Neural cell (in vitro differentiated cells): ENCODE data around the gene SLC4A1. TPM values are rescaled to one million over a fixed set of nuclear protein-coding genes. Genes with fewer than 3 reads are reported as not detected.

Source experiments
- H2AFZ ChIP-seq: fragments of 200-600, 300-800 bp; sonication (generic), shearing (Covaris generic); 2 replicates; pipeline ENCODE4 v1.6.0; 2014; ENCODE audit warnings: low read depth, mild to moderate bottlenecking, antibody characterized with exemption, low read length, moderate library complexity
- H3F3A ChIP-seq: fragments of 200-600 bp; shearing (Covaris generic); 2 replicates; pipeline ENCODE4 v1.6.1; 2016; ENCODE audit warnings: mild to moderate bottlenecking, moderate library complexity, mixed read lengths, antibody characterized with exemption, low read length; ENCODE audit not compliant: insufficient read depth, poor library complexity, severe bottlenecking
- H3K27ac ChIP-seq: fragments of 200-600, 300-800 bp; sonication (generic), shearing (Covaris generic); 2 replicates; pipeline ENCODE4 v1.5.1; 2014; ENCODE audit warnings: mild to moderate bottlenecking, low read length, moderate library complexity
- H3K27me3 ChIP-seq: fragments of 300-800, 200-600 bp; sonication (generic), shearing (Covaris generic); 2 replicates; pipeline ENCODE4 v1.6.0; 2014; ENCODE audit warnings: mild to moderate bottlenecking, low read depth, low read length, moderate library complexity; ENCODE audit not compliant: insufficient read depth
- H3K36me3 ChIP-seq: fragments of 300-800, 200-600 bp; sonication (generic), shearing (Covaris generic); 2 replicates; pipeline ENCODE4 v1.5.1; 2014; ENCODE audit warnings: mild to moderate bottlenecking, antibody characterized with exemption, low read length, moderate library complexity; ENCODE audit not compliant: insufficient read depth
- H3K4me2 ChIP-seq: fragments of 300-800, 200-600 bp; sonication (generic), shearing (Covaris generic); 2 replicates; pipeline ENCODE4 v1.6.0; 2014; ENCODE audit warnings: mild to moderate bottlenecking, low read length
- H3K4me3 ChIP-seq: fragments of 300-800, 200-600 bp; sonication (generic), shearing (Covaris generic); 2 replicates; pipeline ENCODE4 v1.5.1; 2014; ENCODE audit warnings: mild to moderate bottlenecking, low read length, moderate library complexity
- H3K79me2 ChIP-seq: fragments of 200-600 bp; shearing (Covaris generic); replicated peaks from 2 replicates; pipeline ENCODE4 v1.6.0; 2014; ENCODE audit warnings: mild to moderate bottlenecking, low read length, moderate library complexity; ENCODE audit not compliant: insufficient read depth
- H3K9ac ChIP-seq: fragments of 300-800, 200-600 bp; sonication (generic), shearing (Covaris generic); 2 replicates; pipeline ENCODE4 v1.6.1; 2016; ENCODE audit warnings: mild to moderate bottlenecking, low read length, mixed read lengths
- H3K9me2 ChIP-seq: fragments of 200-600 bp; shearing (Covaris generic); 2 replicates; pipeline ENCODE4 v1.6.1; 2016; ENCODE audit warnings: mild to moderate bottlenecking, low read length, mixed read lengths; ENCODE audit not compliant: insufficient read depth
- H3K9me3 ChIP-seq: fragments of 200-600, 300-800 bp; sonication (generic), shearing (Covaris generic); 2 replicates; pipeline ENCODE4 v1.6.1; 2016; ENCODE audit warnings: mild to moderate bottlenecking, mixed run types, low read length, moderate library complexity, mixed read lengths
- H4K20me1 ChIP-seq: fragments of 200-600 bp; shearing (Covaris generic); 2 replicates; pipeline ENCODE4 v1.6.1; 2016; ENCODE audit warnings: mild to moderate bottlenecking, mixed run types; ENCODE audit not compliant: insufficient read depth
- CTCF ChIP-seq: fragments of 450-650 bp; IDR thresholded peaks from 2 replicates; pipeline ENCODE4 v1.5.1; 2014; ENCODE audit warnings: antibody characterized with exemption, mild to moderate bottlenecking, moderate library complexity; ENCODE audit not compliant: poor library complexity, severe bottlenecking
- EP300 ChIP-seq: fragments of 450-650 bp; conservative IDR thresholded peaks from 2 replicates; pipeline ENCODE4 v1.6.1; 2014; ENCODE audit warnings: antibody characterized with exemption, mild to moderate bottlenecking, moderate library complexity; ENCODE audit not compliant: poor library complexity, severe bottlenecking
- EZH2 ChIP-seq: fragments of 200-600, 300-800 bp; shearing (Covaris generic), sonication (generic); IDR thresholded peaks from 2 replicates; pipeline ENCODE4 v1.6.1; 2014; ENCODE audit warnings: antibody characterized with exemption, low read length, borderline replicate concordance, mild to moderate bottlenecking; ENCODE audit not compliant: insufficient read depth, poor library complexity, severe bottlenecking
- MXI1 ChIP-seq: fragments of 450-650 bp; conservative IDR thresholded peaks from 2 replicates; pipeline ENCODE4 v1.6.1; 2014; ENCODE audit warnings: antibody characterized with exemption, mild to moderate bottlenecking; ENCODE audit not compliant: poor library complexity, severe bottlenecking
- POLR2AphosphoS5 ChIP-seq: IDR thresholded peaks from 2 replicates; pipeline ENCODE4 v1.6.1; 2012
- RAD21 ChIP-seq: fragments of 450-650 bp; conservative IDR thresholded peaks from 2 replicates; pipeline ENCODE4 v1.6.1; 2014; ENCODE audit warnings: antibody characterized with exemption, mild to moderate bottlenecking, moderate library complexity
- REST ChIP-seq: IDR thresholded peaks from 2 replicates; pipeline ENCODE4 v1.6.1; 2012; ENCODE audit warnings: borderline replicate concordance
- SMC3 ChIP-seq: fragments of 450-650 bp; conservative IDR thresholded peaks from 2 replicates; pipeline ENCODE4 v1.6.1; 2014; ENCODE audit warnings: antibody characterized with exemption, mild to moderate bottlenecking, moderate library complexity; ENCODE audit not compliant: poor library complexity
- TAF1 ChIP-seq: IDR thresholded peaks from 2 replicates; pipeline ENCODE4 v1.6.1; 2012; ENCODE audit warnings: low read depth
- polyA plus RNA-seq: library from polyadenylated mRNA; depleted of rRNA; stranded (reverse); fragments of >200 nt; gene quantifications from 2 replicates; pipeline ENCODE4 v1.2.3, GENCODE V29; 2014

SLC4A1 gene
- polyA plus RNA-seq, 1 donor from 2014 or later, result 0.05 TPM

- Histone ChIP-seq H3K4me3 (no peak overlapping the region), H3K9me3 (no peaks in the 10 kb centered on the region), H3F3A (no peaks in the 10 kb centered on the region), H3K27ac (no peak overlapping the region), H3K79me2 (no peaks in the 10 kb centered on the region), H4K20me1 (no peaks in the 10 kb centered on the region), H3K4me2 (no peak overlapping the region), H3K9me2 (no peaks in the 10 kb centered on the region), H3K27me3 (no peaks in the 10 kb centered on the region), H2AFZ (no peak overlapping the region), H3K9ac (no peak overlapping the region), H3K36me3 (no peaks in the 10 kb centered on the region)
- no peak for TF ChIP-seq POLR2AphosphoS5
- no peak for TF ChIP-seq CTCF
- no peak for TF ChIP-seq REST
- TF ChIP-seq RAD21, result no peak
- no peak for TF ChIP-seq MXI1
- TF ChIP-seq TAF1, result no peak
- TF ChIP-seq EZH2, result no peak
- TF ChIP-seq EP300, result no peak
- no peak for TF ChIP-seq SMC3
Observed at GRCh38 chr17:44256671-44257070, 11.3 kb downstream of the SLC4A1 start.

GRCh38 chr17:44255915-44256314 lies 12.0 kb downstream of the SLC4A1 start:
- no peaks in the 10 kb centered on the region for H3K27me3 ChIP-seq
- no peaks in the 10 kb centered on the region for H3K9me2 ChIP-seq
- no peaks in the 10 kb centered on the region for H3F3A ChIP-seq
- H3K4me3 ChIP-seq, result no peak overlapping the region
- H2AFZ ChIP-seq, result no peak overlapping the region
- no peaks in the 10 kb centered on the region for H3K79me2 ChIP-seq
- H3K27ac ChIP-seq, result no peak overlapping the region
- no peaks in the 10 kb centered on the region for H4K20me1 ChIP-seq
- no peak overlapping the region for H3K4me2 ChIP-seq
- no peak overlapping the region for H3K9ac ChIP-seq
- H3K36me3 ChIP-seq, result no peaks in the 10 kb centered on the region
- TF ChIP-seq SMC3 (no peak), MXI1 (no peak), EZH2 (no peak), EP300 (no peak), POLR2AphosphoS5 (no peak), REST (no peak), CTCF (no peak), RAD21 (no peak), TAF1 (no peak)
- H3K9me3 ChIP-seq, result no peaks in the 10 kb centered on the region
